ENCODE measurements around the gene ZNF697. TPM values are rescaled to one million over a fixed set of nuclear protein-coding genes. Genes with fewer than 3 reads are reported as not detected.
A peak's percentile ranks its signal among the peaks of the same experiment; 100 is the strongest.

The ZNF697 gene
- total and polyA plus RNA-seq, 9 of the 15 experiments (the other 6 are each of a cell fraction or from before 2014, with no cell fraction given), result 2.1 to 13.6 (median 8.3) TPM

DNA sequence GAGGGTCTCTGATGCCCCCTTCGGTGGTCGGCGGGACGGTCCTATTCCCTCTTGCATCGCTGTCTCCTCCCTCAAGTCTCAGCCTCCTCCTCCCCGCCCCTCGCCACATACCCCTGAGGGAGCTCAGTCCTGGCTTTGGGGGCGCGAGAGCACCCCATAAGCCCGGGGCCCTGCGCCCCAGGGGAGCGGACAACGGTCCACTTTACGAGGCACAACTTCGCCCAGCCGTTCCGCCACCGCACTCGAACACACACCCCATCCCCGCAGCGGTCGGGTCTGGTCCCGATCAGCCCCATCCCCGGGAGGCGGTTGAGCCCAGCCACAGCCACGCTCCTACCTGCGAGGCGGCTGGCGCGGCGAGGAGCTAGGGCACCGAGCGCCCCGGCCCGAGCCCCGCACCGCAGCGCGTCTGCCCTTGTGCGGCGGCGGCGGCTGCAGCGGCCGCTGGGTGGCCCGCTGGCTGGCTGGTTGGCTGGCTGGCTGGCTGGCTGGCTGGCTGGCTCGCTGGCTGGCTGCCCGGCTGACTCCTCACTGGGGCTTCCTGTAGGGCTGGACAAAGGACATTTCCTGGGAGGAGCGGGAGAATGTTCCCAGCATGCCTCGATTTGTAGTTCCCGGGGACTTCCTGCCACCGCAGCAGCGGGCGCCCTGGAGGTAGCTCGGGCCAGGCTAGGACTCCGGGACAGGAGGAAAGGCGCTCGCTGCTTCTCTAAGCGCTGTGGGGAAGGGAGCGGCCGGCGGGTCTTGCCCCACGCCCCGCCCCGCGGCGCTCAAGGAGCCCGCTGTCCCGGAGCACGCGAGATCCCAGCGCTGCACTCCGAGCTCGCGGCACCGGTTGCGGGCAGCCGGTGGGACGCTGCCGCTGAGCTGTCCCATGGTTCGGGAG is at the start of gene ZNF697 (continued):
- TF ChIP-seq, protein P1, sequence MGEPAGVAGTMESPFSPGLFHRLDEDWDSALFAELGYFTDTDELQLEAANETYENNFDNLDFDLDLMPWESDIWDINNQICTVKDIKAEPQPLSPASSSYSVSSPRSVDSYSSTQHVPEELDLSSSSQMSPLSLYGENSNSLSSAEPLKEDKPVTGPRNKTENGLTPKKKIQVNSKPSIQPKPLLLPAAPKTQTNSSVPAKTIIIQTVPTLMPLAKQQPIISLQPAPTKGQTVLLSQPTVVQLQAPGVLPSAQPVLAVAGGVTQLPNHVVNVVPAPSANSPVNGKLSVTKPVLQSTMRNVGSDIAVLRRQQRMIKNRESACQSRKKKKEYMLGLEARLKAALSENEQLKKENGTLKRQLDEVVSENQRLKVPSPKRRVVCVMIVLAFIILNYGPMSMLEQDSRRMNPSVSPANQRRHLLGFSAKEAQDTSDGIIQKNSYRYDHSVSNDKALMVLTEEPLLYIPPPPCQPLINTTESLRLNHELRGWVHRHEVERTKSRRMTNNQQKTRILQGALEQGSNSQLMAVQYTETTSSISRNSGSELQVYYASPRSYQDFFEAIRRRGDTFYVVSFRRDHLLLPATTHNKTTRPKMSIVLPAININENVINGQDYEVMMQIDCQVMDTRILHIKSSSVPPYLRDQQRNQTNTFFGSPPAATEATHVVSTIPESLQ (CRISPR knock-in tag; IDR thresholded peaks at IDR 0.05), result 0 out of 2 replicates have a peak, but pooled peaks have one; percentile 43
- peak; percentile 54; the same call in 1 of the 2 replicates for TF ChIP-seq CBFB (CRISPR knock-in tag; IDR thresholded peaks at IDR 0.05)
- peak; percentile 52 for TF ChIP-seq ETV1 (tag; conservative IDR thresholded peaks at IDR 0.05; ENCODE audit: low read depth)
- no peak for TF ChIP-seq HIVEP1 (CRISPR knock-in tag; IDR thresholded peaks at IDR 0.05)
- TF ChIP-seq TAF9B (IDR thresholded peaks at IDR 0.05; ENCODE audit: partially characterized antibody), result no peak
- TF ChIP-seq TOE1 (IDR thresholded peaks at IDR 0.05; ENCODE audit: borderline replicate concordance), result no peak
- no peak for TF ChIP-seq TOE1 (CRISPR knock-in tag; IDR thresholded peaks at IDR 0.05; ENCODE audit: borderline replicate concordance, low read depth)
- TF ChIP-seq, protein P2, sequence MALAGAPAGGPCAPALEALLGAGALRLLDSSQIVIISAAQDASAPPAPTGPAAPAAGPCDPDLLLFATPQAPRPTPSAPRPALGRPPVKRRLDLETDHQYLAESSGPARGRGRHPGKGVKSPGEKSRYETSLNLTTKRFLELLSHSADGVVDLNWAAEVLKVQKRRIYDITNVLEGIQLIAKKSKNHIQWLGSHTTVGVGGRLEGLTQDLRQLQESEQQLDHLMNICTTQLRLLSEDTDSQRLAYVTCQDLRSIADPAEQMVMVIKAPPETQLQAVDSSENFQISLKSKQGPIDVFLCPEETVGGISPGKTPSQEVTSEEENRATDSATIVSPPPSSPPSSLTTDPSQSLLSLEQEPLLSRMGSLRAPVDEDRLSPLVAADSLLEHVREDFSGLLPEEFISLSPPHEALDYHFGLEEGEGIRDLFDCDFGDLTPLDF (CRISPR knock-in tag; IDR thresholded peaks at IDR 0.05), result no peak
- peak; percentile 50 for TF ChIP-seq MYC (IDR thresholded peaks at IDR 0.05; ENCODE audit: low read depth, low read length)
- no peak for TF ChIP-seq MYC (CRISPR knock-in tag; IDR thresholded peaks at IDR 0.05; ENCODE audit: borderline replicate concordance, low read depth)
- no peak for TF ChIP-seq ZNF561 (CRISPR knock-in tag; conservative IDR thresholded peaks at IDR 0.05)
- peak; percentile 72 for TF ChIP-seq CCNT2 (IDR thresholded peaks at IDR 0.05; ENCODE audit: borderline replicate concordance, extremely low read depth, insufficient read length, low read depth, low read length)
- TF ChIP-seq ELF2 (CRISPR knock-in tag; IDR thresholded peaks at IDR 0.05), result peak; percentile 91
- no peak for TF ChIP-seq ZNF766 (CRISPR knock-in tag; conservative IDR thresholded peaks at IDR 0.05)
- TF ChIP-seq ZNF589 (CRISPR knock-in tag; IDR thresholded peaks at IDR 0.05; ENCODE audit: low read depth), result no peak
- no peak for TF ChIP-seq PHB (CRISPR knock-in tag; IDR thresholded peaks at IDR 0.05)
- TF ChIP-seq HSF4 (CRISPR knock-in tag; IDR thresholded peaks at IDR 0.05; ENCODE audit: borderline replicate concordance), result no peak
- TF ChIP-seq GATAD2A (IDR thresholded peaks at IDR 0.05), result no peak
- TF ChIP-seq ZNF354B (CRISPR knock-in tag; IDR thresholded peaks at IDR 0.05), result no peak
- TF ChIP-seq SAP30 (IDR thresholded peaks at IDR 0.05; ENCODE audit: borderline replicate concordance, insufficient read depth, low read depth, low read length, poor library complexity, severe bottlenecking), result no peak
- peak; percentile 68 for TF ChIP-seq ATF7 (IDR thresholded peaks at IDR 0.05)
- TF ChIP-seq ASH1L (IDR thresholded peaks at IDR 0.05; ENCODE audit: borderline replicate concordance, low read depth, partially characterized antibody), result no peak
- no peak for TF ChIP-seq HOXB6 (CRISPR knock-in tag; IDR thresholded peaks at IDR 0.05; ENCODE audit: borderline replicate concordance)
- TF ChIP-seq, protein P3, sequence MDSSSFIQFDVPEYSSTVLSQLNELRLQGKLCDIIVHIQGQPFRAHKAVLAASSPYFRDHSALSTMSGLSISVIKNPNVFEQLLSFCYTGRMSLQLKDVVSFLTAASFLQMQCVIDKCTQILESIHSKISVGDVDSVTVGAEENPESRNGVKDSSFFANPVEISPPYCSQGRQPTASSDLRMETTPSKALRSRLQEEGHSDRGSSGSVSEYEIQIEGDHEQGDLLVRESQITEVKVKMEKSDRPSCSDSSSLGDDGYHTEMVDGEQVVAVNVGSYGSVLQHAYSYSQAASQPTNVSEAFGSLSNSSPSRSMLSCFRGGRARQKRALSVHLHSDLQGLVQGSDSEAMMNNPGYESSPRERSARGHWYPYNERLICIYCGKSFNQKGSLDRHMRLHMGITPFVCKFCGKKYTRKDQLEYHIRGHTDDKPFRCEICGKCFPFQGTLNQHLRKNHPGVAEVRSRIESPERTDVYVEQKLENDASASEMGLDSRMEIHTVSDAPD (CRISPR knock-in tag; IDR thresholded peaks at IDR 0.05), result 0 out of 2 replicates have a peak, but pooled peaks have one; percentile 37
